HPDE6-E6E7 (cell line): ENCODE data around the gene AKAP9.
"Not testable (repeated sequence)": the region's sequence is repeated elsewhere in the genome, so short reads cannot be mapped to it uniquely, and the experiment has no call there.

Experiments
- DNase-seq: peaks from one replicate; pipeline ENCODE4 v3.0.0; 2011; ENCODE audit warnings: missing footprints; ENCODE audit errors: extremely low spot score

Gene AKAP9

DNA sequence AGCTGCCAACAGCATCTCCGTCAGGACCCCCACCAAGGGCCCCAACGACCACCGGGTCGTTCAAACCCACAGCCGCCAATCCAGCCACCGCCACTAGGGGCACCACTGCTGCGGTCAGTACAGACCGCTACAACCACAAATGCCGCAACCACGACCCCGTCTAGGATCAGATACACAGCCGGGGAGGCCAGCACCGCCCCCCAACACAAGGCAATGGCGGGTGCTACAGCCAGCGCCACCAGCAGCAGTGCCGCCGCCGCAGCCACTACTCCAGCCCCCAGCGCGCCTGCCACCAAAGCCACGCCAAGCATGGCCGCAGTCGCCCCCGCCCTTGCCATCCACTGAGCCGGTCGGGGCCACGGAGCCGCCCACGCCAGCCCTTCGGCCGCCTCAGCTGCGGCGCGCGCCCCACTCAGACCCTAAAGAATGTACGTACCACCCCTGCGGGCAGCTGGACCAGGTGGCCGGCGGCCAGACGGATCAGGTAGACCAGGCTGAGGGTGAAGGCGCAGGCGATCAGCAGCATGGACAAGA lies 193.1 kb downstream of the AKAP9 start:
- peak; percentile 14 for DNase-seq

DNA sequence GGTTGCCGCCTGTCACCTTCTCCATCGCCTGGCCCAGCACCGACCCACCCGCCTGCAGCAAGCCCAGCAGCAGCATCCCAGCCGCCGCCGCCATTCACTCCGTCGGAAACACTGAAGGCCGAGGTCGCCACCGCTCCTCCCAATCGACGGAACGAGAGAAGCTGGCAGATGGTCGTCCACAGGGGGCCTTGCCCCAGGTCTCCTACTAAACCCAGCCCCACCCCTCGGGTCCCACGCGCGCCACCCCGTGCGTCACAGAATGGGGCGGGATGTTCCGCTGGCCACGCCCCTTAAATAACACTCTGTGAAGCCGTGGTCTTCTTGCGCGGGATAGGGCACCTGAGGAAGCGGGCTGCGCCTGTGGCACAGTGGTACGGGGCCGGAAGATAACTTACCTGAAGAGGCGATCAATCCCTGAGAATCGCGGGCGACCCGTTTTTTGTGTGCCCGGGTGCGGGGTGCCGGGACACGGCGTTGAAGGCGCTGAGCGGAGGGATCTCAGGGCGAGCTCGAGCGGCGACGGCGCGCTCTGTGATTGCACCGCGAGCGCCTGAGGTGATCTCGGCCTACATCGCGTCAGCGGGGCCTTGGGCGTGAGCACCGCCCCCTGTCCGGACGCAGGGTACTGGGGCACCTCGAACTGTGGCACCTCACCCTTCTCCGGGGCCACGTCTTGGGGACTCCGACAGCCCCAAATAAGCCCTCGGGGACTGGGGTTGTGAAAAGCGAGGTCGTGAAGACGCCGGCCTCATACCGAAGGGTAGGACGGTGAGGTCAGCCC lies 193.8 kb downstream of the AKAP9 start, which contains the start of gene CYP51A1:
Gene CYP51A1 (minus strand): TSS at position 207 of the 781 bp plus-strand sequence. CDS start 113 bp downstream, at position 94.
- peak; percentile 91 for DNase-seq

DNA sequence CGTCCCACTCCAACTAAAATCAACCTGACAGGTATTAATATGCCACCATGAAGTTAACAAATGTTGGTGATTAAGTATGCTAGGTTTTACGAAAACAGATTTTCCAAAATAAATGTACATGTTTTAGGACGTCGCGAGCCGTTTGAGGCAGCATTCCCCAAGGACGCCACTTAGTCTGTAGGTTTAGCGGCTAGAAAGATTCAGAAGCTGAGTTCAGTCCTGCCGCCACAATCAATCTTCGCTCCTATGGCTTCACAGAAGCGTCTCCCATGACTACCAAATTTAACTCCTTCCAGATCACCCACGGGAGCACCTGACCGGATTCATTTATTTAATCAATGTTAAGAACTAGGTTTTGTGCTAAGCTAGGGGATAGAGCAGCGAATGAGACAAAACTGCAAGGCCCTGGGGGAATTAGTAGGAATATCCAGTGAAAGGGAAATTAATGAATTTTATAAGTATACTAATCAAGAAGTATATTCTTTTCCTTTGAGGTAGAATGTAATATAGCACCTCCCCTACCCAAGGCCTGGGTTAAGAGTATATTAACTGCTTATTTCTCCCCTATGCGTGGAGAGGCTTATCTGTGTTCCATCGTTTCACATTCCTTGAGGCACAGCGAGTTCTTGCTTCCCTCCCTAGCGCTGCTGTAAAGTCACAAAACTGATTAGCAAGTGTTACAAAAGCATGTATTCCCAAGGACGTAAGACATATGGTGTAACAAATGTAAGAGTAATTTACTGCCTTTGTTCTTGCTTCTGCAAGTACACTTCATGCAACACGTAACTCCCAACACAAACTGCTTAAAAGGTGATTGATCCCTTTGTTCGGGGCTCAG lies 194.6 kb downstream of the AKAP9 start:
- peak; percentile 13 for DNase-seq

GRCh38 chr7:92137557-92137956 lies 196.9 kb downstream of the AKAP9 start:
- DNase-seq, result no peak

GRCh38 chr7:92141161-92141560 lies 200.5 kb downstream of the AKAP9 start:
- DNase-seq, result no peak

DNA sequence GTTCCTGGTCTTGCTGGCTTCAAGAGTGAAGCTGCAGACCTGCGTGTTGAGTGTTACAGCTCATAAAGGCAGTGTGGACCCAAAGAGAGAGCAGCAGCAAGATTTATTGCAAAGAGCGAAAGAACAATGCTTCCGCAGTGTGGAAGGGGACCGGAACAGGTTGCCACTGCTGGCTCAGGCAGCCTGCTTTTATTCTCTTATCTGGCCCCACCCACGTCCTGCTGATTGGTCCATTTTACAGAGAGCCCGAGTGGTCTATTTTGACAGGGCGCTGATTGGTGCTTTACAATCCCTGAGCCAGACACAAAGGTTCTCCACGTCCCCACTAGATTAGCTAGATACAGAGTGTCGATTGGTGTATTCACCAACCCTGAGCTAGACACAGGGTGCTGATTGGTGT lies 202.1 kb downstream of the AKAP9 start:
- DNase-seq, result not testable (repeated sequence)

DNA sequence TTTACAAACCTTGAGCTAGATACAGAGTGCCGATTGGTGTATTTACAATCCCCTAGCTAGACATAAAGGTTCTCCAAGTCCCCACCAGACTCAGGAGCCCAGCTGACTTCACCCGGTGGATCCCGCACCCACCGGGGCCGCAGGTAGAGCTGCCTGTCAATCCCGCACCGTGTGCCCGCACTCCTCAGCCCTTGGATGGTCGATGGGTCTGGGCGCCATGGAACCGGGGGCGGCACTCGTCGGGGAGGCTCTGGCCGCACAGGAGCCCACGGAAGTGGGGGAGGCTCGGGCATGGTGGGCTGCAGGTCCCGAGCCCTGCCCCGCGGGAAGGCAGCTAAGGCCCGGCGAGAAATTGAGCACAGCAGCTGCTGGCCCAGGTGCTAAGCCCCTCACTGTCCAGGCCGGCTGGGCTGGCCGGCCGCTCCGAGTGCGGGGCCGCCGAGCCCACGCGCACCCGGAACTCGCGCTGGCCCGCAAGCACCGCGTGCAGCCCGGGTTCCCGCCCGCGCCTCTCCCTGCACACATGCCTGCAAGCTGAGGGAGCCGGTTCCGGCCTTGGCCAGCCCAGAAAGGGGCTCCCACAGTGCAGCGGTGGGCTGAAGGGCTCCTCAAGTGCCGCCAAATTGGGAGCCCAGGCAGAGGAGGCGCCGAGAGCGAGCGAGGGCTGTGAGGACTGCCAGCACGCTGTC lies 202.7 kb downstream of the AKAP9 start:
- not testable (repeated sequence) for DNase-seq

GRCh38 chr7:92149736-92150239 lies 209.1 kb downstream of the AKAP9 start:
- no peak for DNase-seq

DNA sequence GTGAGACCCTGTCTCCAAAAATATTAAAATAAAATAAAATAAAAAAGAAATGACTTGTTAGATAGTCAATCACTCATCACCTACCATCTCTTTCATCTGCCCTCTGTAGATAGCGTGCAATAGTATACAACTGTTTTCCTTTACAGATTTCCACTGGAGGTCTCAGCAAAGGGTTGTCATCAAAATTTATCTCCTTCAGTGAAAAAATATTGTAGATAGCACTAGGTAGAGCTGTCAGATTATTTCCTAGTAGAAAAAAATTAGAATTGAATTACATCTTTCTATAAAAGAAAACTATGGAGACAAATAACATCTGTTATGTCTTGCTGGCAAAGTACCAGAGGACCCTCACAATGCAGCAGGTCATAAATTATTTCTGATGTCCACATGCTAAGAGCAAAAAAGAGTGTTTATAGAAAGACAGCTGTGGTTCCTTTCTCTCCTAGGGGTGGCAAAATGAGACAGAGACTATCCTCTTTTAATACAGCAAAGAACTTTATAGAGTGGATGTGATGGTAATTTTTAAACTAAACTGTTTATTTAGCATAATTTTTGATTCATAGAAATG lies 209.9 kb downstream of the AKAP9 start:
- DNase-seq, result no peak

DNA sequence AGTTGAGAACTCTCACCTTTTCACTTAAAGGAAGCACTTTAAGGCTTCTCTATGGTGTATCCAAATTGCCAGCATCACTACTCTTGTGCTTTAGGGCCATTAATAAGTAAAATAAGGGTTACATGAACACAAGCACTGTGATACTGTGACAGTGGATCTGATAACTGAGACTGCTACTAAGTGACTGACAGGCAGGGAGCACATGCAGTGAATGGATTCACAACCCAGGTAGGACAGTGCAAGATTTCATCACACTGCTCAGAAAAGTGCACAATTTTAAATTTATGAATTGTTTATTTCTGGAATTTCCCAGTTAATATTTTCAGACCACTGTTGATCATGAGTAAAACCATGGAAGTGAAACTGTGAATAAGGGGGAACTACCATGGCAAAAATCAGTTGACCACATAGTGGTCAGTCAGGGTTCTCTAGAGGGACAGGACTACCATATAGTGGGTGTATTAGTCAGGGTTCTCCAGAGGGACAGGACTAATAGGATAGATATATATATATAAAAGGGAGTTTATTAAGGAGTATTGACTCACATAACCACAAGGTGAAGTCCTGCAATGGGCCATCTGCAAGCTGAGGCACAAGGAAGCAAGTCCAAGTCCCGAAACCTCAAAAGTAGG lies 214.6 kb downstream of the AKAP9 start:
- no peak for DNase-seq

- no peak for DNase-seq
These were observed 216.3 kb downstream of the AKAP9 start for GRCh38 chr7:92156990-92157389.

- no peak for DNase-seq
These were observed 218.3 kb downstream of the AKAP9 start for GRCh38 chr7:92158660-92159575.
